Pancreas (tissue), 10 donors: Measurements from ENCODE around the gene CTPS2. TPM values are rescaled to one million over a fixed set of nuclear protein-coding genes. Genes with fewer than 3 reads are reported as not detected.
"Not testable (repeated sequence)": the region's sequence is repeated elsewhere in the genome, so short reads cannot be mapped to it uniquely, and the experiment has no call there.

Experiments used
- ATAC-seq, 4 donors: fragments of 200-7000 bp; cut with Tn5 transposase; one replicate each; pipeline versions ENCODE4 v1.8.0 to v1.9.1; 2020; ENCODE audit warnings: mild to moderate bottlenecking in 4 of 4, moderate library complexity in 4 of 4
- DNase-seq, 6 donors: peaks; one replicate each; pipeline ENCODE4 v3.0.0-alpha.2; 2020
- FAIRE-seq: peaks from 2 replicates; lab custom pipeline; 2012; peaks lifted over from hg19 to GRCh38; lab: Jason Lieb, UNC
- H3K27ac ChIP-seq, 4 donors: fragments of 200-600 bp; sonication (generic); 1 replicate in 3 of 4; 2 replicates in 1 of 4; pipeline versions ENCODE4 v1.5.0 to v1.8.0; 2020
- H3K27me3 ChIP-seq, 4 donors: fragments of 200-600 bp; one replicate each; pipeline ENCODE4 v1.8.0; 2021
- H3K36me3 ChIP-seq, 3 donors: fragments of 200-600 bp; sonication (generic) in 1 of 3; one replicate each; pipeline versions ENCODE4 v1.5.0 to v1.8.0; 2020 to 2021
- H3K4me1 ChIP-seq, 3 donors: fragments of 200-600 bp; one replicate each; pipeline ENCODE4 v1.8.0; 2021
- H3K4me3 ChIP-seq, 4 donors: fragments of 200-600 bp; sonication (generic) in 2 of 4; one replicate each; pipeline versions ENCODE4 v1.5.0 to v1.8.0; 2020 to 2021
- H3K9me3 ChIP-seq, 4 donors: fragments of 200-600 bp; one replicate each; pipeline ENCODE4 v1.8.0; 2021
- WGBS, 2 donors: extraction: QIAGEN DNeasy Blood & Tissue Kit; methylation state at CpG; one replicate each; pipeline ENCODE4 v1.1.7; 2013; 5-methylcytosine and 5-hydroxymethylcytosine counted together
- intact Hi-C, 3 donors: fragments of 100-400 bp; cut with DNase I; formaldehyde crosslinking; loops; one replicate each; pipeline versions ENCODE4 v1.11.1 to v1.14.2; 2022
- polyA plus RNA-seq, 2 donors: library from polyadenylated mRNA; stranded (reverse); fragments of 200-250 nt; gene quantifications; one replicate each; pipeline ENCODE4 v1.2.3, GENCODE V29; 2013
- total RNA-seq, 6 donors: library from RNA; stranded (reverse); fragmentation: NEBNext Ultra II Directional in 4 of 6; extraction: Animal tissue kit (Norgen Biotek cat#: 25700) in 4 of 6; gene quantifications; one replicate each; pipeline versions ENCODE4 v1.2.1 to v1.2.4, GENCODE V29; 2021 to 2023
- TF ChIP-seq, protein P1 (sequence below), 4 donors: fragments of 200-600 bp; sonication (generic) in 3 of 4; IDR thresholded peaks; one replicate each; pipeline versions ENCODE4 v1.5.0 to v1.8.0; 2021; ENCODE audit warnings: antibody characterized with exemption in 4 of 4
- donor health status: healthy with polysubstance abuse.
- donor health status: DM: no; HTN: no; CAD: no; lungs with moderate emphysema.
- donor health status: DM: no; HTN: no; CAD: no.
- donor health status: control.
- donor health status: control.
- donor health status: Bipolar disorder and iron deficiency.
- donor health status: DM: yes; HTN: yes; CAD: no.
- donor health status: DM: no; HTN: no; CAD: no.
- donor health status: DM: no; HTN: no; CAD: no.
- donor health status: DM: yes; HTN: yes; CAD: no.

The CTPS2 gene, protein sequence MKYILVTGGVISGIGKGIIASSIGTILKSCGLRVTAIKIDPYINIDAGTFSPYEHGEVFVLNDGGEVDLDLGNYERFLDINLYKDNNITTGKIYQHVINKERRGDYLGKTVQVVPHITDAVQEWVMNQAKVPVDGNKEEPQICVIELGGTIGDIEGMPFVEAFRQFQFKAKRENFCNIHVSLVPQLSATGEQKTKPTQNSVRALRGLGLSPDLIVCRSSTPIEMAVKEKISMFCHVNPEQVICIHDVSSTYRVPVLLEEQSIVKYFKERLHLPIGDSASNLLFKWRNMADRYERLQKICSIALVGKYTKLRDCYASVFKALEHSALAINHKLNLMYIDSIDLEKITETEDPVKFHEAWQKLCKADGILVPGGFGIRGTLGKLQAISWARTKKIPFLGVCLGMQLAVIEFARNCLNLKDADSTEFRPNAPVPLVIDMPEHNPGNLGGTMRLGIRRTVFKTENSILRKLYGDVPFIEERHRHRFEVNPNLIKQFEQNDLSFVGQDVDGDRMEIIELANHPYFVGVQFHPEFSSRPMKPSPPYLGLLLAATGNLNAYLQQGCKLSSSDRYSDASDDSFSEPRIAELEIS
- total RNA-seq (10 to 100 TPM in 1 of 6 donors, 1 to 10 TPM in 5; 5.7 to 13.3 (median 8.5) TPM), polyA plus RNA-seq (10 to 100 TPM; 10.1 to 11.5 TPM)

DNA sequence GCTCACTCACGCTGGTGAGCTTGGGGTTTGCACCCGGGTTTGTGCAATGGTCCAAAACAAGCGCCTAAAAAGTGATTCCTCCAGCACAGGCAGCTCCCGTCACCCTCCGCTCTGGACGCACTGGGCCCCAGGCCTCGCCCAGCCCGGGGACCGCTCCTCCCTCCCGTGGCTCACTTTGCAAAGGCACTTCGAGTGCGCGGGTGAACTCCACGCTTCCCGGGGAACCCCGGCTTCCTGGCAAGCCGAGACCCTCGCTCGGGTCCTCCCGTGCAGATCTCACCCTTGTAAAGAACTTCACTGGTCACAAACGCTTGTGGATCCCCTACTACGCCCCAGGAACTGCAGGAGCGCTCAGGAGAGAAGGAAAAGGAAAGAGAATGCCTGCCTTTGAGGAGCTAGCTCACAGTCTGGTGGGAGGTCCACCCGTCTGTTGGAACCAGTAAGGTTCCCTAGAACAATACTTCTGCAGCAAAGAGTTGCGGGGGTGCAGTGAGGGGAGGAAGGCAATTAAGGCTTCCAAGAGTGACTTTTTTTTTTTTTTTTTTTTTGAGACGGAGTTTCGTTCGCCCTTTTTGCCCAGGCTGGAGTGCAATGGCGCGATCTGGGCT, at the start of gene CTPS2:
Gene CTPS2, minus strand, starts transcription at position 122 of the 608 bp plus-strand sequence. CDS start 9,767 bp downstream, outside the sequence.
- TF ChIP-seq, protein P1, sequence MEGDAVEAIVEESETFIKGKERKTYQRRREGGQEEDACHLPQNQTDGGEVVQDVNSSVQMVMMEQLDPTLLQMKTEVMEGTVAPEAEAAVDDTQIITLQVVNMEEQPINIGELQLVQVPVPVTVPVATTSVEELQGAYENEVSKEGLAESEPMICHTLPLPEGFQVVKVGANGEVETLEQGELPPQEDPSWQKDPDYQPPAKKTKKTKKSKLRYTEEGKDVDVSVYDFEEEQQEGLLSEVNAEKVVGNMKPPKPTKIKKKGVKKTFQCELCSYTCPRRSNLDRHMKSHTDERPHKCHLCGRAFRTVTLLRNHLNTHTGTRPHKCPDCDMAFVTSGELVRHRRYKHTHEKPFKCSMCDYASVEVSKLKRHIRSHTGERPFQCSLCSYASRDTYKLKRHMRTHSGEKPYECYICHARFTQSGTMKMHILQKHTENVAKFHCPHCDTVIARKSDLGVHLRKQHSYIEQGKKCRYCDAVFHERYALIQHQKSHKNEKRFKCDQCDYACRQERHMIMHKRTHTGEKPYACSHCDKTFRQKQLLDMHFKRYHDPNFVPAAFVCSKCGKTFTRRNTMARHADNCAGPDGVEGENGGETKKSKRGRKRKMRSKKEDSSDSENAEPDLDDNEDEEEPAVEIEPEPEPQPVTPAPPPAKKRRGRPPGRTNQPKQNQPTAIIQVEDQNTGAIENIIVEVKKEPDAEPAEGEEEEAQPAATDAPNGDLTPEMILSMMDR (IDR thresholded peaks at IDR 0.05), result no peak
- no peaks in the 10 kb centered on the region for H3K27me3 ChIP-seq
- ATAC-seq (peak; percentile 92 to 95 (median 92)), DNase-seq (peak; percentile 57 to 89 (median 73)), FAIRE-seq (no peak)
- H3K4me3 ChIP-seq, result peak within 1 kb of the TSS; percentile 51 to 75 (median 58)
- no peaks in the 10 kb centered on the region for H3K36me3 ChIP-seq
- H3K27ac ChIP-seq, result peak within 1 kb of the TSS; percentile 67 to 86 (median 77)
- no peaks in the 10 kb centered on the region for H3K9me3 ChIP-seq
- H3K4me1 ChIP-seq, result no peaks in the 10 kb centered on the region
- intact Hi-C loops, result no loop called here
- 3 to 6% methylated on average over 27 to 28 of the region's 30 CpGs for WGBS, 2 donors

DNA sequence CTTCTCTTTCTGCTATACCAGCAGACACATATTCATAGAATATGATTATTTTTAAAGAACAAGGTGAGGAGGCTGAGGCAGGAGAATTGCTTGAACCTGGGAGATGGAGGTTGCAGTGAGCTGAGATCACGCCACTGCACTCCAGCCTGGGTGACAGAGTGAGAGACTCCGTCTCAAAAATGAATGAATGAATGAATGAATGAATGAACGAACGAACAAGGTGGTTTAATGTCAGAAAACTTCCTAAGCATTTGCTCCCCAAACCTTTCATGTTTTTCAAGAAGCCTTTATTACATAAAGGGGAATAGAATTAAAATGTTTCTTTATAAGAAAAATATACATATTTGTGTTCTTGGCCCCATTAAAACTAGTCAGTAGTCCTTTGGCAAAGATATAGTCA, 49.0 kb upstream of the CTPS2 start:
- H3K27me3 ChIP-seq, H3K27ac ChIP-seq, intact Hi-C loops, H3K4me3 ChIP-seq, FAIRE-seq, DNase-seq, H3K4me1 ChIP-seq, H3K9me3 ChIP-seq, ATAC-seq: not testable (repeated sequence)
- 76 to 88% methylated on average over 4 of the region's 4 CpGs for WGBS, 2 donors
- peaks cover 0 to 22% (median 10%) of the 10 kb centered on the region in 3 donors for H3K36me3 ChIP-seq

DNA sequence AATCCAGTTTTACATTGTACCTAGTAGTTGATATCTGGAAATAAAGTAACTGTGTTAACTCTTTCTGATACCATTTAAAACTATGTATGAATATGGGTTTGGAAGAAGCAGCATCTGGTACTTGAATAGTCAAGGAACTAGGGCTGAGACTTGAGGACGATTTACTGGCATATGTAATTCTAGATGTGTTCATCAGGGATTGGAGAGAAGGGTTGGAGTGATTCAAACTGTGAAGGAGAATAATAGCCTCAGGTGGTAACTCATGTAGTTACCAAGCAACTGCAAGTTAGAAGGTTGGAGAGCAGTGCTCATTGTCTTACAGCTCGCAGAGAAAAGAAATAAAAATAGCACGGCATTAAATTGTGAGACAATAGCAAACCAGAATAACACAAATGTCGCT, 44.3 kb upstream of the CTPS2 start:
- H3K9me3 ChIP-seq, result no peaks in the 10 kb centered on the region
- no peak overlapping the region for H3K4me3 ChIP-seq
- no peak overlapping the region for H3K27ac ChIP-seq
- ATAC-seq, result no peak
- H3K36me3 ChIP-seq, result peaks cover 0 to 33% (median 13%) of the 10 kb centered on the region in 3 donors
- no peaks in the 10 kb centered on the region for H3K4me1 ChIP-seq
- no peak for DNase-seq
- FAIRE-seq, result no peak
- no peaks in the 10 kb centered on the region for H3K27me3 ChIP-seq
- 92% methylated on average over 4 of the region's 4 CpGs for WGBS, 2 donors
- TF ChIP-seq, protein P1 (IDR thresholded peaks at IDR 0.05), result no peak
- intact Hi-C loops, result no loop called here

DNA sequence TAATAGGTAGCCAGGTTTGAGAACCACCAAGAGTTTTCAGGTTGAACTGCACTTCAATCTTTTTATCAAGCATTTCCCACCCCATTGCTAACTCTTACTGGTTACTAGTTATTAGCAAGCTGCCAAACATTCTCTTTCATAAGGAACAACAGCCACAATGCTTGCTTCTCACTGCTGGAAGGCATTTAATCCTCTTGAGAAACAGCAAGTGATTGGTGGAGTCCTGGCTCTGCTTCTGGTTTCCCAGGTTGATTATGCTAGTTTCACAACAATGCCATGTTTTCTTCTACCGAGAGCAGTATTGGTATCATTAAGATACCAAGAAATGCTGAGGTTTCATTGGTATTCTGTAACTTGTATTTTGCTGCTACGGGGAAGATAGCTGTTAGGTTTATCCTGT, 41.5 kb upstream of the CTPS2 start:
- FAIRE-seq, result no peak
- peaks cover 0 to 34% (median 4%) of the 10 kb centered on the region in 3 donors for H3K36me3 ChIP-seq
- ATAC-seq, result no peak

DNA sequence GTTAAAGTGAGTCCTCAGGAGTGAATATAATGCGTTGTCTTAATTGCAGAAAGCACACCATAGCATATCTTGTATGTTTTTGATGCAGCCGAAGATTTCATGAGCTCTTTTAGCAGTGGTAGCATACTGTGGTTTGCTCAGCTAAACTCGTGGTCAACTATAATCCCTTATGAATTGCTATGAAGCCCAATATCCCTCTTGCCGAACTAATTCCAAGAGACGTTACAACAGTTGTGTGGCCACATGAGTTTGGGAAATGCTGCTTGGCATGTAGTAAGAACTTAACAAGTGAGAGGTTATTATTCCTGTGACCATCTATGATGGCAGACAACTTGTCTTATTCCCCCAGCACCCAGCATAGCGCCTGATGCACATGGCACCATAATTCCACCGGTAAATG, 37.7 kb upstream of the CTPS2 start:
- Histone ChIP-seq H3K27ac (no peak overlapping the region), H3K27me3 (no peaks in the 10 kb centered on the region), H3K4me1 (no peaks in the 10 kb centered on the region), H3K9me3 (no peaks in the 10 kb centered on the region), H3K4me3 (no peak overlapping the region), H3K36me3 (peaks cover 0 to 38% (median 4%) of the 10 kb centered on the region in 3 donors)
- intact Hi-C loops, result no loop called here
- WGBS, 2 donors, result 96 to 98% methylated on average over 7 of the region's 7 CpGs
- TF ChIP-seq, protein P1 (IDR thresholded peaks at IDR 0.05), result no peak
- ATAC-seq (no peak), FAIRE-seq (no peak), DNase-seq (no peak)

More for the DNA sequence above, 41.5 kb upstream of the CTPS2 start:
- Histone ChIP-seq H3K27me3 (no peaks in the 10 kb centered on the region), H3K9me3 (no peaks in the 10 kb centered on the region), H3K4me1 (no peaks in the 10 kb centered on the region), H3K27ac (no peak overlapping the region), H3K4me3 (no peak overlapping the region)
- WGBS, 2 donors, result 95 to 97% methylated on average over 2 of the region's 2 CpGs
- TF ChIP-seq, protein P1 (IDR thresholded peaks at IDR 0.05), result no peak
- DNase-seq, result no peak
- intact Hi-C loops, result no loop called here
